Adrenal gland (tissue), 5 donors: ENCODE results near the gene TANC1.

Experiments
- CTCF ChIP-seq, 6 experiments: fragments of 450-650 bp in 4 of 6; fragments of 200-600 bp in 2 of 6; sonication (generic) in 1 of 6; IDR thresholded peaks; 1 replicate in 5 of 6; 2 replicates in 1 of 6; pipeline versions ENCODE4 v1.5.1 to v1.8.0; 2016 to 2021; ENCODE audit warnings: antibody characterized with exemption in 6 of 6, mild to moderate bottlenecking in 2 of 6, moderate library complexity in 1 of 6
- POLR2A ChIP-seq, 2 donors: fragments of 450-650 bp; IDR thresholded peaks; one replicate each; pipeline ENCODE4 v1.6.1; 2017; ENCODE audit warnings: antibody characterized with exemption in 2 of 2, mild to moderate bottlenecking in 2 of 2, moderate library complexity in 1 of 2
- donor health status: DM: no; HTN: no; CAD: no.

GRCh38 chr2:159156834-159157233 lies 188.4 kb downstream of the TANC1 start:
- TF ChIP-seq POLR2A (IDR thresholded peaks at IDR 0.05) (no peak), CTCF (IDR thresholded peaks at IDR 0.05) (no peak)
